GM12878 (cell line): ENCODE measurements around the gene RNF220. TPM values are rescaled to one million over a fixed set of nuclear protein-coding genes. Genes with fewer than 3 reads are reported as not detected.

ENCODE experiments used
- ATAC-seq: fragments of 200-7000 bp; cut with Tn5 transposase; 3 replicates; pipeline ENCODE4 v1.9.1; 2020; ENCODE audit warnings: mild to moderate bottlenecking, moderate library complexity
- BruUV-seq: library from RNA; stranded (reverse); fragments of 400-500 nt; replicated peaks from 2 replicates; lab custom pipeline; 2021; lab: Mats Ljungman, UMichigan
- CTCF ChIA-PET: fragments of 300-600 bp; sonication (Branson Sonifier 250); formaldehyde crosslinking; extraction: SDS; loops from one replicate; lab custom pipeline; 2021; ENCODE audit warnings: inconsistent platforms; lab: Yijun Ruan, JAX
- POLR2A ChIA-PET: fragments of 350-600 bp; formaldehyde crosslinking; extraction: SDS; loops from one replicate; lab custom pipeline; 2021; ENCODE audit warnings: inconsistent platforms; lab: Charles Lee
- RAD21 ChIA-PET: fragments of 300-600 bp; sonication (Branson Sonifier 250); formaldehyde crosslinking; loops from one replicate; lab custom pipeline; 2023; ENCODE audit warnings: antibody characterized with exemption; ENCODE audit not compliant: unreplicated experiment; lab: Charles Lee
- SMC1A ChIA-PET: fragments of 300-600 bp; sonication (Branson Sonifier 250); formaldehyde crosslinking; loops from one replicate; lab custom pipeline; 2023; ENCODE audit not compliant: unreplicated experiment, uncharacterized antibody; lab: Charles Lee
- DNase-seq: peaks from one replicate; pipeline ENCODE4 v3.0.0-alpha.2; 2011; ENCODE audit warnings: low read depth, low spot score
- FAIRE-seq: peaks from 3 replicates; lab custom pipeline; 2011; peaks lifted over from hg19 to GRCh38; lab: Jason Lieb, UNC
- H2AFZ ChIP-seq: 2 replicates; pipeline ENCODE4 v1.6.0; 2011; ENCODE audit warnings: low read depth, low read length, control low read depth; ENCODE audit not compliant: control insufficient read depth
- H3K27ac ChIP-seq: 2 replicates; pipeline ENCODE4 v1.5.1; 2011; ENCODE audit warnings: control low read depth; ENCODE audit not compliant: control insufficient read depth, insufficient read depth
- H3K27me3 ChIP-seq, 2 experiments: replicated peaks in 1 of 2; 2 replicates each; pipeline versions ENCODE4 v1.6.0 to v1.6.1; 2011; ENCODE audit warnings: low read length in 1 of 2; ENCODE audit not compliant: control insufficient read depth in 2 of 2, insufficient read depth in 2 of 2
- H3K36me3 ChIP-seq, 2 experiments: 2 replicates each; pipeline ENCODE4 v1.5.1; 2011; ENCODE audit warnings: low read length in 1 of 2; ENCODE audit not compliant: control insufficient read depth in 2 of 2, insufficient read depth in 2 of 2
- H3K4me1 ChIP-seq: 2 replicates; pipeline ENCODE4 v1.6.1; 2011; ENCODE audit warnings: mild to moderate bottlenecking, low read length, moderate library complexity, mixed read lengths; ENCODE audit not compliant: control insufficient read depth, insufficient read depth
- H3K4me2 ChIP-seq: 2 replicates; pipeline ENCODE4 v1.6.0; 2011; ENCODE audit warnings: control low read depth; ENCODE audit not compliant: control insufficient read depth, insufficient read depth
- H3K4me3 ChIP-seq: fragments of 200-600 bp; sonication (generic); 2 replicates; pipeline ENCODE4 v1.5.1; 2016
- H3K79me2 ChIP-seq: 2 replicates; pipeline ENCODE4 v1.6.0; 2011; ENCODE audit warnings: low read length; ENCODE audit not compliant: control insufficient read depth, insufficient read depth
- H3K9ac ChIP-seq: 2 replicates; pipeline ENCODE4 v1.8.0; 2011; ENCODE audit warnings: low read length, control low read depth, mixed read lengths; ENCODE audit not compliant: control insufficient read depth, insufficient read depth
- H3K9me3 ChIP-seq: replicated peaks from 3 replicates; pipeline ENCODE4 v1.5.1; 2011; ENCODE audit warnings: mild to moderate bottlenecking, low read length; ENCODE audit not compliant: control insufficient read depth, insufficient read depth
- H4K20me1 ChIP-seq: 2 replicates; pipeline ENCODE4 v1.6.0; 2011; ENCODE audit not compliant: control insufficient read depth, insufficient read depth
- CEBPZ ChIP-seq: fragments of 150-350 bp; IDR thresholded peaks from 2 replicates; pipeline ENCODE4 v1.6.1; 2016; ENCODE audit warnings: low read depth, low read length
- CHD2 ChIP-seq: IDR thresholded peaks from 2 replicates; pipeline ENCODE4 v1.6.1; 2011; ENCODE audit warnings: low read depth, low read length, improper control_type of control experiment, borderline replicate concordance
- CTCF ChIP-seq, 3 experiments: IDR thresholded peaks in 2 of 3; conservative IDR thresholded peaks in 1 of 3; 2 replicates each; pipeline ENCODE4 v1.5.1; 2011; ENCODE audit warnings: low read depth in 3 of 3, low read length in 3 of 3, mild to moderate bottlenecking in 3 of 3, control low read depth in 2 of 3, moderate library complexity in 2 of 3, inconsistent platforms in 1 of 3, mixed read lengths in 1 of 3; ENCODE audit not compliant: control insufficient read depth in 2 of 3, insufficient read depth in 1 of 3; ENCODE audit errors: extremely low read depth in 1 of 3
- EP300 ChIP-seq, 2 experiments: fragments of 150-350 bp in 1 of 2; IDR thresholded peaks; 2 replicates each; pipeline ENCODE4 v1.6.1; 2011 to 2012; ENCODE audit warnings: low read depth in 2 of 2, low read length in 2 of 2, borderline replicate concordance in 1 of 2, improper control_type of control experiment in 1 of 2, inconsistent platforms in 1 of 2; ENCODE audit not compliant: control insufficient read depth in 1 of 2
- FOXK2 ChIP-seq: fragments of 450-650 bp; IDR thresholded peaks from 2 replicates; pipeline ENCODE4 v1.6.1; 2017; ENCODE audit warnings: mild to moderate bottlenecking, moderate library complexity
- KLF5 ChIP-seq: fragments of 450-650 bp; IDR thresholded peaks from 2 replicates; pipeline ENCODE4 v1.6.1; 2014; ENCODE audit warnings: mild to moderate bottlenecking; ENCODE audit not compliant: partially characterized antibody
- MYC ChIP-seq: IDR thresholded peaks from 2 replicates; pipeline ENCODE4 v1.6.1; 2011; ENCODE audit warnings: mild to moderate bottlenecking, low read length, moderate library complexity, inconsistent platforms; ENCODE audit not compliant: insufficient read depth, insufficient replicate concordance, insufficient read length, severe bottlenecking
- PAX8 ChIP-seq: fragments of 450-650 bp; IDR thresholded peaks from 2 replicates; pipeline ENCODE4 v1.6.1; 2017; ENCODE audit warnings: mild to moderate bottlenecking, moderate library complexity
- SMAD5 ChIP-seq: IDR thresholded peaks from 2 replicates; pipeline ENCODE4 v1.6.1; 2016; ENCODE audit warnings: antibody characterized with exemption, low read depth
- WGBS: methylation state at CpG from one replicate; pipeline ENCODE4 v1.1.6; 2016; ENCODE audit warnings: low lambda C conversion rate; ENCODE audit not compliant: insufficient replicate concordance, insufficient coverage; ENCODE audit errors: missing lambda C conversion rate; 5-methylcytosine and 5-hydroxymethylcytosine counted together
- in situ Hi-C: fragments of 300-500 bp; cut with MboI; formaldehyde crosslinking; loops from 9 replicates; pipeline ENCODE4 v1.14.3; 2018; ENCODE audit warnings: mixed read lengths
- intact Hi-C: fragments of 100-400 bp; cut with micrococcal nuclease; formaldehyde crosslinking; loops from one replicate; pipeline ENCODE4 v1.14.2; 2022; ENCODE audit not compliant: unreplicated experiment
- polyA plus RNA-seq, 11 experiments: library from polyadenylated mRNA; depleted of rRNA in 4 of 11; unstranded in 6 of 11; stranded (reverse) in 5 of 11; fragments of >200 nt; fragmentation: Nextera tagmentation in 4 of 11; fragmentation: Illumina TruSeq in 1 of 11; extraction: Ambion mirVana in 4 of 11; extraction: Trizol in 1 of 11; gene quantifications; 1 replicate in 1 of 11; 2 replicates in 10 of 11; pipeline versions ENCODE4 v1.2.1 to v1.2.3, GENCODE V29; 2011 to 2016; ENCODE audit warnings: inconsistent platforms in 2 of 11, missing spikeins in 2 of 11, low read depth in 1 of 11
- total RNA-seq, 4 experiments: library from RNA; depleted of rRNA in 3 of 4; stranded (reverse); fragments of >200 nt in 3 of 4; fragmentation: Illumina TruSeq in 1 of 4; extraction: Trizol in 1 of 4; gene quantifications; 2 replicates each; pipeline versions ENCODE4 v1.2.1 to v1.2.3, GENCODE V29; 2013 to 2021

Gene RNF220
- total and polyA plus RNA-seq, 10 of the 15 experiments (the other 5 are each of a cell fraction or from before 2014, with no cell fraction given): 4.6 to 84.1 (median 53.7) TPM

DNA sequence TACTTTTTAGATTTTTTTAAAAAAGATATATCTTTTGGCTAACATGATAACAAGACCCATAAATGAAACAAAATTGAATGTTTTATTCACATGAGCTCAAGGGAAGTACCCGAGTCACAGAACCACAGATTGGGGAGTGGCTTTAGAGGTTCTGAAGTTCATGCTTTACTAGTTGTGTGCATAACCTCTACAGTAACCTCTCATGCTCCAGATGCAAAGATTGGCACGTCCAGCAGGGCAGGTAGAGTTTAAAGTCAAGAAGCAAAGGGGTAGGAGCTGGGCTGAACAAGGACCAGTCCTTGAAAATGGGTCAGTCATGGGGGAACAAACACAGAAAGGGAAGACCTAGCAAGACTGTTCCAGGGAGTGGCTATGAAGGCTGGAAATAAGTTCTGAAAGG, 109.6 kb downstream of the RNF220 start:
- Histone ChIP-seq H2AFZ (no peak overlapping the region), H3K9ac (no peak overlapping the region), H3K4me2 (no peak overlapping the region), H3K27me3 (peaks cover 0 to 2% of the 10 kb centered on the region in 2 experiments; a peak in 3 of 4 replicates), H3K4me1 (no peaks in the 10 kb centered on the region), H3K79me2 (no peaks in the 10 kb centered on the region), H4K20me1 (no peaks in the 10 kb centered on the region; the same call in 1 of the 2 replicates), H3K27ac (no peak overlapping the region), H3K9me3 (no peaks in the 10 kb centered on the region), H3K4me3 (no peak overlapping the region), H3K36me3 (no peaks in the 10 kb centered on the region)
- ATAC-seq (no peak), DNase-seq (no peak), FAIRE-seq (no peak)
- CTCF ChIA-PET: interaction anchor here (0.7 kb wide), 1 partner anchor 58 kb away, joined by 3 read pairs; no protein-coding TSS in a partner anchor
- RAD21 ChIA-PET: no interaction called here
- POLR2A ChIA-PET: no interaction called here
- BruUV-seq: no TSS peak
- WGBS: 2% methylated on average over 2 of the region's 2 CpGs
- no peak for TF ChIP-seq KLF5
- TF ChIP-seq SMAD5: no peak
- intact Hi-C loops (no loop called here), in situ Hi-C loops (no loop called here)
- SMC1A ChIA-PET: interaction anchor here (1.2 kb wide), 1 partner anchor 12 kb away, joined by 3 read pairs; no protein-coding TSS in a partner anchor

GRCh38 chr1:44515416-44515815, 110.4 kb downstream of the RNF220 start:
- Histone ChIP-seq H3K9ac (no peak overlapping the region), H2AFZ (no peak overlapping the region), H4K20me1 (no peaks in the 10 kb centered on the region; the same call in 1 of the 2 replicates), H3K79me2 (no peaks in the 10 kb centered on the region), H3K4me1 (no peaks in the 10 kb centered on the region), H3K27me3 (peaks cover 0 to 2% of the 10 kb centered on the region in 2 experiments; a peak in 3 of 4 replicates), H3K9me3 (no peaks in the 10 kb centered on the region), H3K27ac (no peak overlapping the region), H3K4me3 (no peak overlapping the region), H3K36me3 (no peaks in the 10 kb centered on the region), H3K4me2 (no peak overlapping the region)
- WGBS: 67% methylated on average over 1 of the region's 1 CpG
- no TSS peak for BruUV-seq
- RAD21 ChIA-PET: no interaction called here
- FAIRE-seq (no peak), ATAC-seq (no peak), DNase-seq (no peak)
- intact Hi-C loops (no loop called here), in situ Hi-C loops (no loop called here)
- POLR2A ChIA-PET: no interaction called here
- CTCF ChIA-PET: interaction anchor here (0.6 kb wide), 1 partner anchor 765 kb away, joined by 3 read pairs; no protein-coding TSS in a partner anchor
- SMC1A ChIA-PET: interaction anchor here (0.5 kb wide), 1 partner anchor 25 kb away, joined by 3 read pairs; no protein-coding TSS in a partner anchor
- TF ChIP-seq FOXK2: no peak
- TF ChIP-seq PAX8: no peak
- no peak for TF ChIP-seq CEBPZ
- no peak for TF ChIP-seq CHD2
- TF ChIP-seq EP300 (IDR thresholded peaks at IDR 0.05; ENCODE audit: borderline replicate concordance in 1 of 2, control insufficient read depth in 1 of 2, low read depth in 2 of 2, low read length in 2 of 2): no peak
- no peak for TF ChIP-seq MYC
- no peak for TF ChIP-seq CTCF (IDR thresholded peaks at IDR 0.05 in 2 of 3, conservative IDR thresholded peaks at IDR 0.05 in 1 of 3; ENCODE audit: control insufficient read depth in 2 of 3, extremely low read depth in 1 of 3, insufficient read depth in 1 of 3, low read depth in 3 of 3, low read length in 3 of 3)
